HEK293 (cell line): ENCODE results near the gene PIK3CD.

Source experiments
- CTCF ChIA-PET: fragments of 350-600 bp; formaldehyde crosslinking; extraction: SDS; loops from one replicate; lab custom pipeline; 2021; ENCODE audit warnings: antibody characterized with exemption; lab: Yijun Ruan, JAX
- POLR2A ChIA-PET: fragments of 300-600 bp; formaldehyde crosslinking; extraction: SDS; loops from one replicate; lab custom pipeline; 2020; ENCODE audit warnings: antibody characterized with exemption, inconsistent platforms; lab: Yijun Ruan, JAX
- H3K27ac ChIP-seq: fragments of 200-500 bp; sonication (Bioruptor generic); 2 replicates; pipeline ENCODE4 v1.5.1; 2014; ENCODE audit warnings: low read depth, low read length, control low read depth, inconsistent platforms; ENCODE audit errors: extremely low read depth
- H3K36me3 ChIP-seq, 2 experiments: fragments of 200-500 bp in 1 of 2; sonication (Bioruptor generic) in 1 of 2; 1 replicate in 1 of 2; 2 replicates in 1 of 2; pipeline ENCODE4 v1.5.1; 2014 to 2017; ENCODE audit warnings: inconsistent platforms in 2 of 2, low read length in 2 of 2; ENCODE audit not compliant: control insufficient read depth in 2 of 2, insufficient read depth in 1 of 2
- H3K4me1 ChIP-seq: fragments of 200-500 bp; sonication (Bioruptor generic); 2 replicates; pipeline ENCODE4 v1.5.1; 2014; ENCODE audit warnings: mild to moderate bottlenecking, low read length, inconsistent platforms; ENCODE audit not compliant: control insufficient read depth, insufficient read depth
- H3K4me3 ChIP-seq: 2 replicates; pipeline ENCODE4 v1.5.1; 2011; ENCODE audit warnings: low read depth, mild to moderate bottlenecking, control low read depth, low read length, moderate library complexity
- H3K9me3 ChIP-seq: fragments of 200-500 bp; sonication (Bioruptor generic); 2 replicates; pipeline ENCODE4 v1.5.1; 2014; ENCODE audit warnings: low read depth, low read length, inconsistent platforms; ENCODE audit not compliant: control insufficient read depth, insufficient read depth
- BCL11A ChIP-seq: fragments of 450-650 bp; formaldehyde crosslinking; IDR thresholded peaks from 2 replicates; pipeline ENCODE4 v1.5.1; 2016; ENCODE audit warnings: low read depth, missing biosample characterization, missing genetic modification characterization
- IKZF3 ChIP-seq: fragments of 450-650 bp; IDR thresholded peaks from 2 replicates; pipeline ENCODE4 v1.5.0; 2018; ENCODE audit warnings: missing biosample characterization, mild to moderate bottlenecking, missing genetic modification characterization, moderate library complexity
- KLF7 ChIP-seq: fragments of 450-650 bp; formaldehyde crosslinking; IDR thresholded peaks from 2 replicates; pipeline ENCODE4 v1.5.1; 2016; ENCODE audit warnings: missing biosample characterization, missing genetic modification characterization, borderline replicate concordance
- PRDM10 ChIP-seq: fragments of 450-650 bp; formaldehyde crosslinking; IDR thresholded peaks from 2 replicates; pipeline ENCODE4 v1.5.1; 2016; ENCODE audit warnings: missing biosample characterization, missing genetic modification characterization
- PRDM4 ChIP-seq: fragments of 450-650 bp; formaldehyde crosslinking; IDR thresholded peaks from 2 replicates; pipeline ENCODE4 v1.5.1; 2017; ENCODE audit warnings: missing biosample characterization, missing genetic modification characterization
- SCRT1 ChIP-seq: fragments of 450-650 bp; formaldehyde crosslinking; IDR thresholded peaks from 2 replicates; pipeline ENCODE4 v1.5.1; 2016; ENCODE audit warnings: missing biosample characterization, missing genetic modification characterization, borderline replicate concordance
- SCRT2 ChIP-seq: fragments of 450-650 bp; formaldehyde crosslinking; IDR thresholded peaks from 2 replicates; pipeline ENCODE4 v1.5.1; 2016; ENCODE audit warnings: missing biosample characterization, missing genetic modification characterization
- SETDB1 ChIP-seq: IDR thresholded peaks from one replicate; pipeline ENCODE4 v1.6.1; 2017; ENCODE audit warnings: mild to moderate bottlenecking, low read length, moderate library complexity, mixed read lengths; ENCODE audit not compliant: insufficient read length
- SP2 ChIP-seq: fragments of 450-650 bp; formaldehyde crosslinking; IDR thresholded peaks from 2 replicates; pipeline ENCODE4 v1.5.1; 2016; ENCODE audit warnings: missing biosample characterization, missing genetic modification characterization
- YY1 ChIP-seq: fragments of 450-650 bp; formaldehyde crosslinking; IDR thresholded peaks from 2 replicates; pipeline ENCODE4 v1.5.1; 2018; ENCODE audit warnings: missing biosample characterization, missing genetic modification characterization
- ZBTB6 ChIP-seq: fragments of 450-650 bp; formaldehyde crosslinking; IDR thresholded peaks from 2 replicates; pipeline ENCODE4 v1.5.1; 2017; ENCODE audit warnings: missing biosample characterization, missing genetic modification characterization
- ZBTB8A ChIP-seq: fragments of 450-650 bp; formaldehyde crosslinking; IDR thresholded peaks from 2 replicates; pipeline ENCODE4 v1.5.1; 2016; ENCODE audit warnings: missing biosample characterization, missing genetic modification characterization
- ZFP69B ChIP-seq: fragments of 450-650 bp; formaldehyde crosslinking; IDR thresholded peaks from 2 replicates; pipeline ENCODE4 v1.5.1; 2016; ENCODE audit warnings: missing biosample characterization, missing genetic modification characterization
- ZNF211 ChIP-seq: fragments of 450-650 bp; formaldehyde crosslinking; IDR thresholded peaks from 2 replicates; pipeline ENCODE4 v1.5.1; 2016; ENCODE audit warnings: low read depth, missing biosample characterization, missing genetic modification characterization
- ZNF23 ChIP-seq: fragments of 450-650 bp; formaldehyde crosslinking; IDR thresholded peaks from 2 replicates; pipeline ENCODE4 v1.5.1; 2016; ENCODE audit warnings: missing biosample characterization, missing genetic modification characterization, borderline replicate concordance
- ZNF24 ChIP-seq: fragments of 450-650 bp; formaldehyde crosslinking; IDR thresholded peaks from 2 replicates; pipeline ENCODE4 v1.5.1; 2016; ENCODE audit warnings: missing biosample characterization, missing genetic modification characterization
- ZNF274 ChIP-seq, 2 experiments: fragments of 200-500 bp in 1 of 2; fragments of 450-650 bp in 1 of 2; sonication (Bioruptor generic) in 1 of 2; formaldehyde crosslinking in 1 of 2; IDR thresholded peaks; 2 replicates each; pipeline versions ENCODE4 v1.5.1 to v1.6.1; 2014 to 2016; ENCODE audit warnings: borderline replicate concordance in 1 of 2, inconsistent platforms in 1 of 2, low read length in 1 of 2, missing biosample characterization in 1 of 2, missing genetic modification characterization in 1 of 2
- ZNF341 ChIP-seq: fragments of 450-650 bp; formaldehyde crosslinking; IDR thresholded peaks from 2 replicates; pipeline ENCODE4; 2016; ENCODE audit warnings: low read depth, missing biosample characterization, missing genetic modification characterization
- ZNF37A ChIP-seq: fragments of 450-650 bp; IDR thresholded peaks from 2 replicates; pipeline ENCODE4 v1.5.1; 2018; ENCODE audit warnings: missing biosample characterization, missing genetic modification characterization
- ZNF423 ChIP-seq: fragments of 450-650 bp; formaldehyde crosslinking; IDR thresholded peaks from 2 replicates; pipeline ENCODE4 v1.5.1; 2016; ENCODE audit warnings: missing biosample characterization, missing genetic modification characterization
- ZNF549 ChIP-seq: fragments of 450-650 bp; IDR thresholded peaks from 2 replicates; pipeline ENCODE4 v1.5.1; 2018; ENCODE audit warnings: missing biosample characterization, missing genetic modification characterization, mild to moderate bottlenecking, inconsistent platforms, moderate library complexity
- ZNF664 ChIP-seq: fragments of 450-650 bp; formaldehyde crosslinking; IDR thresholded peaks from 2 replicates; pipeline ENCODE4 v1.5.1; 2016; ENCODE audit warnings: missing biosample characterization, missing genetic modification characterization
- ZNF707 ChIP-seq: fragments of 450-650 bp; formaldehyde crosslinking; IDR thresholded peaks from 2 replicates; pipeline ENCODE4 v1.5.1; 2016; ENCODE audit warnings: missing biosample characterization, missing genetic modification characterization
- ZSCAN4 ChIP-seq: fragments of 450-650 bp; formaldehyde crosslinking; IDR thresholded peaks from 2 replicates; pipeline ENCODE4 v1.5.1; 2017; ENCODE audit warnings: missing biosample characterization, missing genetic modification characterization

PIK3CD gene

GRCh38 chr1:9663257-9663656 lies 11.7 kb downstream of the PIK3CD start:
- Histone ChIP-seq H3K4me1 (no peaks in the 10 kb centered on the region), H3K4me3 (no peak overlapping the region), H3K9me3 (no peaks in the 10 kb centered on the region), H3K36me3 (no peaks in the 10 kb centered on the region), H3K27ac (no peak overlapping the region)
- TF ChIP-seq SCRT1 (tag by site-specific recombination) (peak; percentile 98), PRDM4 (tag by site-specific recombination) (no peak), BCL11A (no peak), SCRT2 (tag by site-specific recombination) (peak; percentile 97), ZBTB8A (tag by site-specific recombination) (no peak)
- ChIA-PET CTCF (no interaction called here), POLR2A (no interaction called here)

- no peak for TF ChIP-seq ZNF707
- TF ChIP-seq ZNF37A (tag by site-specific recombination), result no peak
- TF ChIP-seq ZNF341 (tag by site-specific recombination), result no peak
- TF ChIP-seq ZNF664 (tag by site-specific recombination), result no peak
- TF ChIP-seq ZNF211 (tag by site-specific recombination), result no peak
- no peak for TF ChIP-seq SP2
- no peak for TF ChIP-seq ZNF423 (tag by site-specific recombination)
- TF ChIP-seq SETDB1, result no peak
- TF ChIP-seq PRDM10 (tag by site-specific recombination), result no peak
- TF ChIP-seq ZNF549 (tag by site-specific recombination), result no peak
- TF ChIP-seq KLF7, result no peak
- no peak for TF ChIP-seq YY1 (tag by site-specific recombination)
- TF ChIP-seq ZNF274 (IDR thresholded peaks at IDR 0.05; ENCODE audit: low read length), result no peak
- TF ChIP-seq ZNF274 (tag by site-specific recombination; IDR thresholded peaks at IDR 0.05; ENCODE audit: borderline replicate concordance), result no peak
- no peak for TF ChIP-seq ZNF23 (tag by site-specific recombination)
- TF ChIP-seq ZSCAN4 (tag by site-specific recombination), result no peak
- TF ChIP-seq ZNF24 (tag by site-specific recombination), result no peak
- TF ChIP-seq ZFP69B, result no peak
- no peak for TF ChIP-seq IKZF3 (tag by site-specific recombination)
- TF ChIP-seq ZBTB6 (tag by site-specific recombination), result no peak
- Histone ChIP-seq H3K27ac (no peak overlapping the region), H3K4me3 (no peak overlapping the region), H3K9me3 (no peaks in the 10 kb centered on the region), H3K36me3 (no peaks in the 10 kb centered on the region), H3K4me1 (no peaks in the 10 kb centered on the region)
- CTCF ChIA-PET, result interaction anchor here (1.1 kb wide), 1 partner anchor 10 kb away, joined by 3 read pairs; no protein-coding TSS in a partner anchor
- POLR2A ChIA-PET, result no interaction called here
Measured at GRCh38 chr1:9665193-9665592, 13.7 kb downstream of the PIK3CD start.
